IPS DF 19.7 (cell line): ENCODE data around the gene AJM1.
"Not testable (repeated sequence)": the region's sequence is repeated elsewhere in the genome, so short reads cannot be mapped to it uniquely, and the experiment has no call there.

Source experiments
- DNase-seq: peaks from one replicate; pipeline ENCODE4 v3.0.0-alpha.2; 2013; ENCODE audit warnings: low read depth, low spot score

Gene AJM1

DNA sequence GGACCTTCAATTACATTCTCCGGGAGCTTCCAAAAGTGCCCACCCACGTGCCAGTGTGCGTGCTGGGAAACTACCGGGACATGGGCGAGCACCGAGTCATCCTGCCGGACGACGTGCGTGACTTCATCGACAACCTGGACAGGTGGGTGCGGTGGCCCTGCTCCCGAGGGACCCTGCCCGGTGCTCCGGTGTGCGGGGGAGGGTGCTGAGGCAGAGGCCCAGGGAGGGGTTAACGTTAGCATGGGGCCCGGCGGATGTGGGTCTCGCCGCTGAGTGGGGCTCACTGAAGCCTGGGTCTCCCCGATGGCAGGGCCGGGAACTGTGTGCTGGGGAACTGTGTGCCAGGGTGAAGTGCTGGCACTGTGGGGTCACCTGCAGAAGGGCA lies 10.6 kb upstream of the AJM1 start:
- no peak for DNase-seq

DNA sequence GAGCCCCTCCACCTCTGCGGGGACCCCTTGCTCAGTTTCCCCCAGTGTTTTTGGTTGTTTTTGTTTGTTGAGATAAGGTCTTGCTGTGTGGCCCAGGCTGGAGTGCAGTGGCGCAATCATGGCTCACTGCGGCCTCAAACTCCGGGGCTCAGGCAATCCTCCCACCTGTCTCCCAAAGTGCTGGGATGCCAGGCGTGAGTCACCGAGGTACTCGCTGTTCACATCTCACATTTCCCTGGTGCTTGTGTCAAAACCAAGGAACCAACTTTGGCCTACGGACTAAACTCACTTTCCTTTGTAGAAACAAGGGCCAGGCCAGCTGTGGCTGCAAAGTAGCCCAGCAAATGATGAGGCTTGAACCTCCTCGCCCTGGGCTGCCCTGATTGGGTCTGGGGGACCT lies 9.7 kb upstream of the AJM1 start:
- DNase-seq = no peak

DNA sequence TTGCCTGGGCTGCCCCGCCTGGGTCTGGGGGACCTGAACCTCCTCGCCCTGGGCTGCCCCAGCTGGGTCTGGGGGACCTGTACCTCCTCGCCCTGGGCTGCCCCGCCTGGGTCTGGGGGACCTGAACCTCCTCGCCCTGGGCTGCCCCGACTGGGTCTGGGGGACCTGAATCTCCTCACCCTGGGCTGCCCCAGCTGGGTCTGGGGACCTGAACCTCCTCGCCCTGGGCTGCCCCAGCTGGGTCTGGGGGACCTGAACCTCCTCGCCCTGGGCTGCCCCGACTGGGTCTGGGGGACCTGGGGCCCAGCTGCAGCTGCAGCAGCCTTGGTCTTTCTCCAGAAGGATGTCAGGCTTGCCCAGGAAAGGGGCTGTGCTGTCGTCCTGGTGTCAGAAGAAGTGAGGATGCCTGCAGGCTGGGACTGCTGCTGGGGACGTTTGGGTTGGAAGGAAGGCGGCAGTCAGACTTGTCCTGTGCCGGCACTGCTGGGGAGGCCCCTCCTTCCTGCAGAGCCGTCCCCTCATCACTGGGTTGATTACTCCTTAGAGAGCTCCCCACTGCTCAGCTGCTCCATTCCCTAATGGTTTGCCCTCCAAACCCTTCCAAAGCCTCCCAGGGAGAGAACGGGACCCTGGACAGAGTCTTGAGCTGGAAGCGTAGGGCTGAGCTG lies 8.8 kb upstream of the AJM1 start:
- not testable (repeated sequence) for DNase-seq

DNA sequence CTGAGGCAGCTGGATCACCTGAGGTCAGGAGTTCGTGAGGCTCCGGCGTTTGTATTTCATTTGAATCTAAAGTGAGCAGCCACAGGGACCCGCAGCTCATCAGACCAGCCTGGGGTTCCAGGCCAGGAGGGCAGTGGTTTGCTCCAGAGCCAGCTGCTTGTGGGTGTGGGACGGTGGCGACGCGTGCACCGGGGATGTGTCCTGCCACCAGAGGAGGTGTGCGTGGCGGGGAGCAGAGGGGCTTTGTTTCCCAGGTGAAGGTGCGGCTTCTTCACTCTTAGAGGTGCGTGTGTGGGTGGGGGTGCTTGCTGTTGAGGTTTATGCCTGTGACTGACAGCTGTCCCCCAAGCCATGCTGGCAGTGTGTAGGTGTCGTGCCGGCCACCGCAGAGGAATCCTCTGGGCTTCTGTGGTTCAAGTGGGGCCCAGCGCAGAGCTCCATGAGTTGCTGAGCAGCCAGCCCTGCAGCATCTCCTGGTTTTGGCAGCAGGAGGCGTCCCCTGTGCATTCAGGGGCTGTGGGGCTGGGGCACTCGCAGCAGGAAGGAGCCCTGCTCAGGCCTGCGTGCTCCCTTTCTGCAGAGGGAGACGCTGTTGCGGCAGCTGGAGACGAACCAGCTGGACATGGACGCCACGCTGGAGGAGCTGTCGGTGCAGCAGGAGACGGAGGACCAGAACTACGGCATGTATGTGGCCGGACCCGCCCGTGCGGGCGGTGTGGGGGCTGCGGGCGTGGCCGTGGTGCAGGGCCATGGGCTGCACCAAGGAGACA lies 6.9 kb upstream of the AJM1 start:
- DNase-seq = no peak

DNA sequence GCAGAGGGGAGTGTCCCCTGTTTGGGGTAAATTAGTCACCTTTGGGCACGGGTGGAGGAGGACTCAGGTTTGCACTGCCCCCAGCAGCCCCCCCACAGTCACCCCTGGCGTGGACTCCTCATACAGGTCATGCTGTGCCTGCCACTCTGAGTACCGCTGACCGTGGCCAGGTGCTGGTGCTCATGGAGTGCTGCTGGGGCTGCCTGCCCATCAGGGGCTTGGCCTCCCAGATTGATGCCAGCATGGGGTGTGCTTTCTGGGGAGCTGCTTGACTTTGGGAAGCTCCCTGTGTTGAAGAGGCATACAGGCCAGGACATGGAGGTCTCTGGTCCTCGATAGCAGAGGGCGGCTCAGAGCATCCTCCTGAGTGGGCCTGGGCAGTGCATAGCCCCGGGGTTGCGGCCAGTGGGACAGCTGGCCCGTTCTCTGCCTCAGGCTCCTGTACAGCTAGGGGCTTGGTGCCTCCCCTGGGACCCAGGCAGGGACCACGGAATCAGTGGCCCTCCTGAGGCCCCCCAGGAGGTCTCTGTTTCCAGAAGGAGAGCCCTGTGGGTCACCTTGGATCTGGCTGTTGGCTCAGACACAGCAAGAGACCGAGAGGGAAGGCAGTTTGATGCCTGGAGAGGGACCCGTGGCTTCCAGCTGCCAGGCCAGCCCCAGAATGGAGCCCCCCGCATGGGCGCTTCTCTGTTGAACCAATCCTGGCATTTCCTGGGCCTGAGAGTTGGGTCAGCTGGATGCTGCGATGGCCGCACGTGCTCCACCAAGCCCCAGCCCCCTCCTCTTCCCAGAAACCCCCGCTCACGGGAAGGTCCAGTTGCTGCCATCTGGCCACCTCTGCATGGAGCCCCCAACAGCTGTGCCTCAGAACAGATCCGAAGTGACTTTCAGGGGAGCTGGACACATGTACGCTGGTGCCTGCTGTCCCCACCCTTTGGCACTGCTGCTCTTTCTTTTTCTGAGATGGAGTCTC lies 6.1 kb upstream of the AJM1 start:
- no peak for DNase-seq

DNA sequence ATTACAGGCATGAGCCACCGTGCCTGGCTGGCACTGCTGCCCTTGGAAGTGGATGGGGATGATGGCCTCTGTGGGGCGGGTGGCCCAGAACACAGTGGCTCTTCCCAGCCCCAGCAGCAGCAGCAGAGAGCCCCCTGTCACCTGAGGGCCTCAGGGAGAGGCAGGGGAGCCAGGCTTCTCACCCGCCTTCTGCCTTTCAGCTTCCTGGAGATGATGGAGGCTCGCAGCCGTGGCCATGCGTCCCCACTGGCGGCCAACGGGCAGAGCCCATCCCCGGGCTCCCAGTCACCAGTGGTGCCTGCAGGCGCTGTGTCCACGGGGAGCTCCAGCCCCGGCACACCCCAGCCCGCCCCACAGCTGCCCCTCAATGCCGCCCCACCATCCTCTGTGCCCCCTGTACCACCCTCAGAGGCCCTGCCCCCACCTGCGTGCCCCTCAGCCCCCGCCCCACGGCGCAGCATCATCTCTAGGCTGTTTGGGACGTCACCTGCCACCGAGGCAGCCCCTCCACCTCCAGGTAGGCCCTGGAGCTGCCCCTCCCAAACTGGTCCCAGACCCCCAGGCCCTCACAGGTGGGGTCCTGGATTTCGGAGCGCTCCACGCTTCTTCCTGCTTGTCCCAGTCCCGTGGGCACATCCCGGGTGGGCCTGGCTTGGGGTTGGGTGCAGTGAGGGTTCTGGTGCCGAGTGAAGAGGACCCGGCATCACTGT lies 5.0 kb upstream of the AJM1 start:
- no peak for DNase-seq

DNA sequence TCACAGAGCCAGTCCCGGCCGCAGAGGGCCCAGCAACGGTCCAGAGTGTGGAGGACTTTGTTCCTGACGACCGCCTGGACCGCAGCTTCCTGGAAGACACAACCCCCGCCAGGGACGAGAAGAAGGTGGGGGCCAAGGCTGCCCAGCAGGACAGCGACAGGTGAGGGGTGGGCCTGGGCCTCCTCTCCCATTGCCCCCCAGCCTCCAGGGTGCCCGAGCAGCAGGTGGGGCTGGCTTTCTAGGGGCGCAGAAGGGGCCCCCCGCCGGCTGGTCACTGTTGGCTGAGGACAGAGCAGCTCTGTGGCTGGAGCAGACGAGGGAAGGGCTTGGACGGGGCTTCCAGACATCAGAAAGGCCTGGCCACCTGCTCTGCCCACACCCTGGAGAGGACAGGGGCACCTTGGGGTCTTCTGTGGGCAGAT lies 4.4 kb upstream of the AJM1 start:
- not testable (repeated sequence) for DNase-seq

DNA sequence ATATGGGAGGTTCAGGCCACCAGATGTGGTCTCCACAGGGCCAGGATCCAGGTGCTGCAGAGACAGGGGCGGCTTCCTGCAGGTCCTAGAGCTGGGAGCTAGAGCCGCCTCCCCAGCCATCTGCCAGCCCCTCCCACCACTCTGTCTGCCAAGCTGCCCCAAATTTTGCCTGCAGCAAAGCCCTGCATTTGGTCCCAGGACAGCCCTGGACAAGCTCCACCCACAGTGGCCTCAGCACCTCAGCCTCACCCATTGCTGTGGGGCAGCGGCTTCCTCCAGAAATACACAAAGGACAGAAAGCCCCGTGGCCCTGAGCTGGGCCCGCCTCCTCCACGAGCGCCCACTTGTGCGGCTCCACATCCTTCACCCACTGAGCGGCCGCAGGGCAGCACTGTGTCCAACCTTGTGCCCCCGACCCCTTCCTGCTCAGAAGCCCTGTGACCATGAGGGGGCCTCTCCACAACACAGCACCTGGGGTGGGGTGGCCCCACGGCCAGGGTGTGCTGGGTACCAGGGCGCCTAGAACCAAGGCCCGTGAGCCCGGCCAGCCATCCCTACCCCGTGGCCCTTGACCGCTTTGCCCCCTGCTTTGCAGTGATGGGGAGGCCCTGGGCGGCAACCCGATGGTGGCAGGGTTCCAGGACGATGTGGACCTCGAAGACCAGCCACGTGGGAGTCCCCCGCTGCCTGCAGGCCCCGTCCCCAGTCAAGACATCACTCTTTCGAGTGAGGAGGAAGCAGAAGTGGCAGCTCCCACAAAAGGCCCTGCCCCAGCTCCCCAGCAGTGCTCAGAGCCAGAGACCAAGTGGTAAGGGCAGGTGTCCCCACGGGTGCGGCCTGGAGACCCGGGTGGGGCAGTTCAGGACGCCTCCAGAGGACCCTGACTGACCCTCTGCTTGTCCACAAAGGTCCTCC lies 3.7 kb upstream of the AJM1 start:
- no peak for DNase-seq

DNA sequence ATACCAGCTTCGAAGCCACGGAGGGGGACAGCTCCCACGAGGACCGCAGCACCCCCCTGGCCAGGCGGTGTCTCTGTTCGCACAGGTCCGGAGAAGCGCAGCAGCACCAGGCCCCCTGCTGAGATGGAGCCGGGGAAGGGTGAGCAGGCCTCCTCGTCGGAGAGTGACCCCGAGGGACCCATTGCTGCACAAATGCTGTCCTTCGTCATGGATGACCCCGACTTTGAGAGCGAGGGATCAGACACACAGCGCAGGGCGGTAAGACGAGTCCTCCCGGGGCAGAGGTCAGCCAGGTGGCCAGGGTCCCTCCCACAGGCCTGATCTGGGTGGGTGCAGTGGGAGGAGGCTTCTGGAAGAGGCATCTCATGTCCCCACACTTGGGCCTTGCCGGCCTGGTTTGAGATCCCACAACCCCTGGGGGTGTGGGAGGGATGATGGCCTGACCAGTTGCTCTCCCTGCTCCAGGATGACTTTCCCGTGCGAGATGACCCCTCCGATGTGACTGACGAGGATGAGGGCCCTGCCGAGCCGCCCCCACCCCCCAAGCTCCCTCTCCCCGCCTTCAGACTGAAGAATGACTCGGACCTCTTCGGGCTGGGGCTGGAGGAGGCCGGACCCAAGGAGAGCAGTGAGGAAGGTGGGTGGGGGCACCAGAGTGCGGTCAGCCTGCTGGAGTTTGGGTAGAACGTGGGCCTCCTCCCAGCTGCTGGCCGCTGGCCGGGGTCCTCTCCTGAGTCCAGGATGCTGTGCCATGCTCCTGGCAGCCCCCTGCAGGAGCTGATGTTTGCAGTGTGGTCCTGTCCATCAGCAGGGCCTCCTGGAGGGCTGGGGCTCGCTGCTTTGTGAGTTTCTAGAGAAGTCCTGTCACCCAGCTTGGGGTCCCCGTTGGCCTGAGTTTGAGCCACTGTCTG lies 2.8 kb upstream of the AJM1 start:
- no peak for DNase-seq

DNA sequence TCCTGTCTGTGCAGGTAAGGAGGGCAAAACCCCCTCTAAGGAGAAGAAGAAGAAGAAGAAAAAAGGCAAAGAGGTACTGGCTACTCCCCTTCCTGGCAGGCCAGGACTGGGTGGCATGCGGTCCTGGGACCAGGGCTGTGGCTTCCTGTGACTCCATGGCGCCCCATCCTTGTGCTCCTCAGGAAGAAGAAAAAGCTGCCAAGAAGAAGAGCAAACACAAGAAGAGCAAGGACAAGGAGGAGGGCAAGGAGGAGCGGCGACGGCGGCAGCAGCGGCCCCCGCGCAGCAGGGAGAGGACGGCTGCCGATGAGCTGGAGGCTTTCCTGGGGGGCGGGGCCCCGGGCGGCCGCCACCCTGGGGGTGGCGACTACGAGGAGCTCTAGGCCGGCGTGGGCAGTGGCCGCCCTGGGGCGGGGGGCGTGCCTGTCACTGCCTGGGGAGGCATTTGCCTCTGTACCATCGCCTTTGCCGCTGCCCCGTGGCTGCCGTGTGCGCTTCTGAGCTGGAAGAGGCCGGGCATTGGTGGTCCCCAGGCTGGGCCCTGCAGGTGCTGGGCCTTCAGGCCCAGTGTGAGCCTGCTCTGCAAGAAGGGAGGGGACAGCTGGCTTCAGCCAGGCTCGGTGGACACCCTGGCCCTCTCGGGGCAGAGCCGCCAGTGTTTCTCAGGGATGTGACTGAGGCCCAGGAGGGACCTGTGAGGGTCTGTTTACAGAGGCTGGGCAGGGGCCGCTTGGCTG lies 2.0 kb upstream of the AJM1 start:
- no peak for DNase-seq

DNA sequence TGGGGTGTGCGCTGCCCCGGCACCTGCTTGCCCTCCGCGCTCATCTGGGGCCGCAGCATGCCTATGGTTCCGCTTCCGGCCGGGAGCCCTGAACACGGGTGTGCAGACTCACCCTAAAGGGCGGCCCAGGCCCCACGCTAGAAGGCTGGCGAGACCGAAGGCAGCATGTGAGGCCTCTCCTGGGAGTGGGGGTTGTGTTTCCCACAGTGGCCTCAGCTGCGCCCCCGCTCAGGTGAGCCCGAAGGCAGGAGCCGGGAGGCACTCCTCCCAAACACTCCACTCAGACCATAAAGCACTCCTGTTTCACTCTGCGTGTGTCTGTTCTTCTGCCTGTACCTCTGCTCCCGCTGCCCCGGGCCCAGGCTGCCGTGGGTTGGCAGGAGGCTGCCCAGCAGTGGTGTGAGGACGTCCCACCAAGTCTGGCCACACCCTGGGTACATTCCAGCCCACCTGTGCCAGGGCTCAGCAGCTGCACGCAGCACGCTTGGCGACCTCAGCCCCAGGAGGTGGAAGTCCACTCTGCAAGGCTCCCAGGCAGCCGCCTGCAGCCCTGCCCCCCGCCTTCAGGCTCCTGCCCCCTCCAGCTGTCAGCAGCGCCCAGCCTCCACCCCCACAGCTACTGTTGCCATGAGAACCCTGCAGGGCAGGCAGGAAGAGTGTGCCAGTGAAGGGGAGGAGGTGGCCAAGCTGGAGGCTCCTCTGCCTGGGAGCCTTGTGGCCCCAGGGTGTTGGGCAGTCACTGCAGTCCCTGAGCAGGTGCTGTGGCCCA lies 1.2 kb upstream of the AJM1 start:
- DNase-seq = no peak

DNA sequence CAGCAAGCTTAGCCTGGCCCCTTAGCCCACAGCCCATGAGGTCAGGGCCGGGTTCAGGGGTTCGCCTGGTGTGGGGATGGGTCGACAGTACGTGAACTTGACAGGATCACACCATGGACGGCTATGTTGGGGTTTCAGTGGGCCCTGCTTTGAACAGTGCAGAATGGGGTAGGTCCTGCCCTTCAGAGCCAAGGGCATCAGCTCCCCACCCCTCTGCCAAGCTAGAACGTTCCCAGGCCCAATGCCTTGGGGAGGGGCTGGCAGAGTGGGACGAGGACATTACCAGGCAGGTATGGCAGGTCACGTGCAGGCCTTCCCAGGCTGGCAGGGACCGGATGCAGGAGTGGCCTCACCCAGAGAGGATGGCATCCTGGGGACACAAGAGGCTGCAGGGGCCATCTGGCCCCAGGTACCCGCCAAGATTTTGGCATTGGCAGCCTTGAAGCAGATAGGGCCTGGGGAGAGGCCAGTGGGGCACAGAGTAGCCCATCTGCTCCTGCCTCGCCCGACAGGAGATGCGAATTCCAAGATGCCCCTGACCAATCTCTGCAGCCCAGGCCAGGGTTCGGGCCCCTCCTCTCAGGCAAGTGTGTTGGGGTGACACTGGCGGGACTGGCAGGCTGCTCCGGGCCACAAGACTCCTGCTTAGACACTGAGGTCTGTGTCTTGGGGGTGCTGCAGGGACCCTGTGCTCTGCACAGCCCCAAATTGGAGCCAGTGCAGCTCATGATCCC lies 465 bp upstream of the AJM1 start:
- not testable (repeated sequence) for DNase-seq

DNA sequence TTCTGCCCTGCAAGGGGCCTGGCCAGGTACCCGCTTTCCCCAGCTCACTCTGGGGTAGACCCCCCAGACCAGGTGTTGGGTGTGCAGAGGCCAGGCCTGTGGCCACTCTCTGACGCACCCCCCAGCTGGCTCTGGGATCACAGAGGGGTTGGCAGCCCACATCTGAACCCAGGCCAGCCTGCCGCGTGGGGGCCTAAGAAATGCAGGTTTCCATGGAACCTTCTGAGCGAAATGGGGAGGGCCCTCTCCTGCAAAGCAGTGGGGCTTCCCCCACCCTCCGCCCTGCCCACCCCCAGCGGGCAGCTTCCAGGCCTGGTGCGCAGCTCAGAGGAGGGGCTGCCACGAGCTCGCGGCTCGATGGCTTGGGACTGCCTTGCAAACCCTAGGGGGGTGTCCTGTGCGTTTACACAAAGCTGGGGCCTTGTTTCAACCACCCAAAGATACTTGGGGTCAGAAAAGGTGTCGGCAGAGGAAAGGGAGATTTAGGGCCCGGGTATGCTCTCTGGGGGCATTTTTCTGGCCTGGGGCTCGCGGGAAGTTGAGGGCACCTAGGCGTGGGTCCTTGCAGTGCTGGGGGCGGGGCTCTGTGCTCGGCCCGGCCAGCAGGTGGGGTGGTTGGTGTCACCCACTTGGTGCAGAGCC lies 1.0 kb downstream of the AJM1 start:
- DNase-seq = not testable (repeated sequence)

DNA sequence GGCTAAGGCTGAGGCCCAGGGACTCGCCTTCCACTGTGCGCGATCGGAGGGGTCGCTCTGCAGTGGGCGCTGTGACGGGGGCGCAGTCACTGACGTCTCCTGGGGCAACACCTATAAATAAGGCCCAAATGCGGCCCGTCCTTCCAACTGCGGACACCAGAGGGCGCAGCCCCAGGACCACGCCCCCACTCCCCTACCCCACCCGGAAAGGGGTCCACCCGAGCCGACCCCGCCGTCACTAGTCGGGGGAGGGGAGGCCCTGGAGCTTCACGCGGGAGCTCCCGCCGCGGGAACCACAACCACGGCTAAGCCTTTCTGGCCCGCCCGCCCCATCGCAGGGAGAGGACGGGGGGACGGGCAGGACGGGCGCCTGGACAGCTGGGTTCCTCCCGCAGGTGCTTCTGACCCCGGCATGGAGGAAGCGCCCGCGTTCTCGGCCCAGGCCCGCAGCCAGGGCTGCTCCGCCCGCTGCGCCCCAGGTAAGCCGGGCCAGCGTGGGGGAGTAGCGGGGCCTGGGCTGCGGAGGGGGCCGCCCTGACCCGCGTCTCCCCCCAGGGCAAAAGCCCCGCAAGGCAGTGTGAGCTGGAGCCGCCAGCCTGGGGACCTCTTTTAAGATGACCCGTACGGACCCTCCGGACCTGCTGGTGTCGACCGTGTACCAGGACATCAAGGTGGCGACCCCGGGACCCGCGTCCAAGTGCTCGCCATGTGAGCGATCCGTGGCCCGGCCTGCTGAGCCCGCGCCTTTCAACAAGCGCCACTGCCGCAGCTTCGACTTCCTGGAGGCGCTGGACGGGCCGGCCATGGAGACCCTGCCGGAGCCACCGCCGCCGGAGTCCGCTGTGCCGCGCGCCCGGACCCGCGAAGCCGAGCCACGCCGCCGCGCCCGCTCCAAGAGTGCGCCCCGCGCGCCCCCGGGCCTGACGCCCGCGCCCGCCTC lies 1.8 kb downstream of the AJM1 start:
- DNase-seq = not testable (repeated sequence)

DNA sequence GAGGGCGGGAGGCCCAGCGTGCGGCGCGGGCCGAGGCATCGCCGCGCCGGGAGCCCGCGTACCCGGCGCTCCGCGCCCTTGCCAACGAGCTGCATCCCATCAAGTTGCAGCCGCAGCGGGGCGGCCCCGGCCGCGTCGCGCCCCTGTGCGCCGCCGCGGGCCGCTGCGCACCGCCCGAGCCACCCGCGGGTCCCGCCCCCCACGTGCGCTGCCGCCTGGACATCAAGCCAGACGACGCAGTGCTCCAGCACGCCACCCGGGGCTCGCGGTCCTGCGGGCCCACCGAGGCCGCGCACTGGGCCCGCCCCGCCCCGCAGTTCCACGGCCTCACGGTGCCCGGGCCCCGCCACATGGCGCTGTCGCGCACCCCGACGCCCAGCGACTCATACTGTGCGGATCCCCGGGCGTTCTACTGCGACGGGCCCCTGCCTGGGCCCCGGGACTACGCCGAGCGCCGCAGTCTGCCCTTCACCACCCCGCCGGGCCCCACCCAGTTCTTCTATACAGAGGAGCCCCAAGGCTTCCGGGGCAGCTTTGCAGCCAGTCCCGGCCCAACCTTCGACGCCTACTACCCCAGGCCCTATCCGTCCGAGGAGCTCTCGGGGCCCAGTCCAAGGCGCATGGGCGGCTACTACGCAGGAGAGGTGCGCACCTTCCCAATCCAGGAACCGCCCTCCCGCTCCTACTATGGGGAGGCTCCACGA lies 2.6 kb downstream of the AJM1 start:
- DNase-seq = no peak
